ENCODE results near the gene LRRC43. TPM values are rescaled to one million over a fixed set of nuclear protein-coding genes. Genes with fewer than 3 reads are reported as not detected.

Gene LRRC43
- total RNA-seq, 2 donors from 2014 or later, result not detected

GRCh38 chr12:122144885-122145284 lies 38.0 kb upstream of the LRRC43 start:
- H3K9me3 ChIP-seq (ENCODE audit: control insufficient read depth, low read length, poor library complexity, severe bottlenecking), result no peaks in the 10 kb centered on the region
- DNase-seq (no peak), ATAC-seq (no peak)
- Mint-ChIP-seq H3K27me3 (peaks cover 5% of the 10 kb centered on the region), H3K36me3 (ENCODE audit: low read depth) (no peaks in the 10 kb centered on the region), H3K4me3 (no peak overlapping the region), H3K4me1 (peaks cover 3% of the 10 kb centered on the region), H3K27ac (no peak overlapping the region)

GRCh38 chr12:122145505-122146330 lies 37.2 kb upstream of the LRRC43 start:
- H3K4me3 Mint-ChIP-seq, result no peak overlapping the region
- peaks cover 5% of the 10 kb centered on the region for H3K27me3 Mint-ChIP-seq
- H3K4me1 Mint-ChIP-seq, result peaks cover 3% of the 10 kb centered on the region
- H3K27ac Mint-ChIP-seq, result no peak overlapping the region
- no peaks in the 10 kb centered on the region for H3K9me3 ChIP-seq (ENCODE audit: control insufficient read depth, low read length, poor library complexity, severe bottlenecking)
- H3K36me3 Mint-ChIP-seq (ENCODE audit: low read depth), result no peaks in the 10 kb centered on the region
- DNase-seq, result no peak
- ATAC-seq, result no peak

DNA sequence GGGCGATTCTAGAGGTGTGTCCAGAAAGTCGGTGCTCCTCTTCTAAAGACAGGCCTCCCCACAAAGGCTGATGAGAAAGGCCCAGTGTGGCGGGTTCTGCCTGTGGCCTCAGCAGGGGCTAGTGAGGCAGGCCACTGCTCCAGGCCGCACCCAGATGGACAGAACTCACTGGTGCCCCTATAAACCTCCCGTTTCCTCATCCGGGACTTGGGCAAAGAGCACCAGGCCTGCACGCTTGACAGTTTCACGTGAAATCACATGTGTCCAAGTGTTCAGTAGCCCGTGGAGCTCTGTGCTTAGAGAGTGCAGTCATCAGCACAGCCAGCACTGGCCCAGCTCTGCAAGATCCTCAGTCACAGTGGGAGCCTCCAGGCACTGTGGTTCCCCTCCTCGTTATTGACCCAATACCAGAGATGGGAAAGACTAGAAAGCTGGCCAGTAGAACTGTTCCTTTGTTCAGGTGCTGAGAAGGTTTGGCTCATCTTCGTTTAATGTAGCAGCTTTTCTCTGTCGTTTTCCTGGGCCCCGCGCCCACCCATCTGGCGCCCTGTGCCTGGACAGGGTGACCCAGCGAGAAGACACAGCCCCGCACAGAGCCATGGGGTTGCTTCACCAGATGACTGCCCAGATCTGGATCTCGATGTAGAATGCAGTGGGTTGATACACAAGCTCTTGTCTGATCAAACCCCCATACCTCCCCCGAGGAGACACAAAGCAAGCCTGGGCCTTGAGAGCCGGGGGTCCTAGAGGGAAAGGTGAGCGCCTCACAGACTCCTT lies 35.2 kb upstream of the LRRC43 start:
- DNase-seq (no peak), ATAC-seq (no peak)
- H3K4me1 Mint-ChIP-seq, result peaks cover 3% of the 10 kb centered on the region
- H3K4me3 Mint-ChIP-seq, result no peak overlapping the region
- H3K36me3 Mint-ChIP-seq (ENCODE audit: low read depth), result no peaks in the 10 kb centered on the region
- peaks cover 5% of the 10 kb centered on the region for H3K27me3 Mint-ChIP-seq
- peak overlapping the region; percentile 37 for H3K27ac Mint-ChIP-seq
- H3K9me3 ChIP-seq (ENCODE audit: control insufficient read depth, low read length, poor library complexity, severe bottlenecking), result no peaks in the 10 kb centered on the region

GRCh38 chr12:122148657-122149056 lies 34.3 kb upstream of the LRRC43 start:
- no peaks in the 10 kb centered on the region for H3K9me3 ChIP-seq (ENCODE audit: control insufficient read depth, low read length, poor library complexity, severe bottlenecking)
- Mint-ChIP-seq H3K4me1 (peaks cover 3% of the 10 kb centered on the region), H3K36me3 (ENCODE audit: low read depth) (no peaks in the 10 kb centered on the region), H3K27me3 (peaks cover 5% of the 10 kb centered on the region), H3K27ac (peak overlapping the region; percentile 37), H3K4me3 (peak overlapping the region; percentile 55)
- ATAC-seq, result no peak
- DNase-seq, result no peak

DNA sequence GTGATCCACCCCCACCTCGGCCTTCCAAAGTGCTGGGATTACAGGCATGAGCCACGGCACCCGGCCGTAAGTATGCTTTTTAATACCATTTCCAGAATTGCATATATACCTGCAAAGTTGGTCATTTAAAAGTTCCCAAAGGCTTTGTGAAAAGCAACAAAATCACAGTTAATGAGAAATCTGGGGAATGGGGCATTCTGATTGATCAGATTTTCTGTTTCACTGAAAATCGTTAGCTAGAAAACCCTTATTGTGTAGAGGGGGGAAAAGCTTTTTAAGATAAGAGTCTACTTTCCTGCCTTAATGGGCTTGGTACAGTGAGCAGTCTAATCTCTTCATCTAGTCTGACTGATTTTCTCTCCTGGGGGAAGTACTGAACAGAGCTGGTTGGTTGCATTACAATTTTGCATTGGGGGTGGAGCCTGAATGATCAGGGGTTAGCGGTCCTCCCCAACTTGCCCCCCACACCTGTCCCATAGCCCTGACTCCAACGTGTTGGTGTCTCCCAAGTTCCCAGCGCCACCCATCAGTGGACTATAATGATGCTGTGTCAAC lies 32.7 kb upstream of the LRRC43 start:
- Mint-ChIP-seq H3K4me3 (no peak overlapping the region), H3K4me1 (peaks cover 3% of the 10 kb centered on the region), H3K27me3 (peaks cover 5% of the 10 kb centered on the region), H3K36me3 (ENCODE audit: low read depth) (no peaks in the 10 kb centered on the region), H3K27ac (no peak overlapping the region)
- no peaks in the 10 kb centered on the region for H3K9me3 ChIP-seq (ENCODE audit: control insufficient read depth, low read length, poor library complexity, severe bottlenecking)
- DNase-seq (no peak), ATAC-seq (no peak)

DNA sequence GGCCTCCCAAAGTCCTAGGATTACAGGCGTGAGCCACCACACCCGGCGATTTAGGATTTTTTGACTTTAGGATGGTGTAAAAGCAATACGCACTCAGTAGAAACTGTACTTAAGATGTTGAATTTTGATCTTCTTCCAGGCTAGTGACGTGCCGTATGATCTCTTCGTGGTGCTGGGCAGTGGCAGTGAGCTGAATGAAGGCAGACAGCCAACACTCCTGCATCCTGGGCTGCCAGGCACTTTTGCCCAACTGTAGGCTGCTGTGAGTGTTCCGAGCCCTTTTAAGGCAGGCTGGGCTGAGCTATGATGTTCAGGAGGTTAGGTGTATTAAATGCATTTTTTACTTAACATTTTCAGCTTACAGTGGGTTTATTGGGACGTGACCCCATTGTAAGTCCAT lies 30.2 kb upstream of the LRRC43 start:
- DNase-seq (no peak), ATAC-seq (no peak)
- Mint-ChIP-seq H3K27me3 (peaks cover 5% of the 10 kb centered on the region), H3K27ac (no peak overlapping the region), H3K4me1 (peaks cover 3% of the 10 kb centered on the region), H3K4me3 (no peak overlapping the region), H3K36me3 (ENCODE audit: low read depth) (no peaks in the 10 kb centered on the region)
- H3K9me3 ChIP-seq (ENCODE audit: control insufficient read depth, low read length, poor library complexity, severe bottlenecking), result no peaks in the 10 kb centered on the region

DNA sequence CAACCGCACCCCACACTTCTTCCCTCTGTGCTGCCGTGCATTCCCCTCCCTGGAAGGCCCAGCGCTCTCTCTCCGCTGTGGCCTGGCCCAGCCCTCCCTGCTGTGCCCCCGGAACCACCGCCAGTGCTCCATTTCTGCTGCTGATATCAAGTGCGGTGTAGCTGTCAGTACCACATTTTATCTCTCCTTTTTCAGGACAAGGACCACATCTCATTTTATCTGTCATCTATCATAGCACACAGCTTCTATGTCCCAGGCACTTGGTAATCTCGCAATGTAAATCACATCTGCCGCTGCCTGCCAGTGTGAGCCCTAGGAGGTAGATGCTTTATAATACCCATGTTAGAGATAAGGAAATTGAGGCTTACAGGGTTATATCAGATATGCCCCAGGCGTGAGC lies 27.2 kb upstream of the LRRC43 start:
- no peak for ATAC-seq
- Mint-ChIP-seq H3K36me3 (ENCODE audit: low read depth) (no peaks in the 10 kb centered on the region), H3K4me1 (no peaks in the 10 kb centered on the region), H3K27ac (no peak overlapping the region), H3K4me3 (no peak overlapping the region), H3K27me3 (no peaks in the 10 kb centered on the region)
- no peak for DNase-seq
- H3K9me3 ChIP-seq (ENCODE audit: control insufficient read depth, low read length, poor library complexity, severe bottlenecking), result no peaks in the 10 kb centered on the region

DNA sequence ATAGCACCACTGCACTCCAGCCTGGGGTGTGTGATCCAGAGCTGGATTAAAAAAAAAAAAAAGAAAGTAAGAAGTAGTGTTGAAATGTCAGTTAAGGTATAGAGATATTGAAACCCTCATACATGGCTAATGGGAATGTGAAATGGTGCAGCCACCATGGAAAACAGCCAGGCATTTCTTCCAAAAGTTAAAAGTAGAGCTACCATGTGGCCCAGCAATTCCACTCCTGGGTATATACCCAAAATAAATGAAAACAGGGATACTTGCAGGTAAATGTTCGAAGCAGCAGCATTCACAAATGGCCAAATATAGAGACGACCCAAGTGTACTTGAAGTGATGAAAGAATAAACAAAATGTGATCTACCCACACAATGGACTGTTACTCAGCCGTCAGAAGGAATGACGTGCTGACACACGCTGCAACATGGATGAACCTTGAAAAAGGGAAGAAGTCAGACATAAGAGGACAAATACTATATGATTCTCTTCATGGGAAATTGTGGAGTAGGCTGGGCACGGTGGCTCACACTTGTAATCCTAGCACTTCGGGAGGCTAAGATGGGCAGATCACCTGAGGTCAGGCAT lies 24.1 kb upstream of the LRRC43 start:
- peaks cover 8% of the 10 kb centered on the region for H3K27me3 Mint-ChIP-seq
- no peak for ATAC-seq
- DNase-seq, result no peak
- no peaks in the 10 kb centered on the region for H3K9me3 ChIP-seq (ENCODE audit: control insufficient read depth, low read length, poor library complexity, severe bottlenecking)
- no peaks in the 10 kb centered on the region for H3K36me3 Mint-ChIP-seq (ENCODE audit: low read depth)
- H3K27ac Mint-ChIP-seq, result no peak overlapping the region
- H3K4me1 Mint-ChIP-seq, result no peaks in the 10 kb centered on the region
- peak overlapping the region; percentile 49 for H3K4me3 Mint-ChIP-seq

- Mint-ChIP-seq H3K4me3 (no peak overlapping the region), H3K27me3 (peaks cover 14% of the 10 kb centered on the region), H3K4me1 (no peaks in the 10 kb centered on the region), H3K36me3 (ENCODE audit: low read depth) (no peaks in the 10 kb centered on the region), H3K27ac (no peak overlapping the region)
- no peaks in the 10 kb centered on the region for H3K9me3 ChIP-seq (ENCODE audit: control insufficient read depth, low read length, poor library complexity, severe bottlenecking)
- no peak for DNase-seq
- no peak for ATAC-seq
Observed at GRCh38 chr12:122159882-122160281, 23.0 kb upstream of the LRRC43 start.

DNA sequence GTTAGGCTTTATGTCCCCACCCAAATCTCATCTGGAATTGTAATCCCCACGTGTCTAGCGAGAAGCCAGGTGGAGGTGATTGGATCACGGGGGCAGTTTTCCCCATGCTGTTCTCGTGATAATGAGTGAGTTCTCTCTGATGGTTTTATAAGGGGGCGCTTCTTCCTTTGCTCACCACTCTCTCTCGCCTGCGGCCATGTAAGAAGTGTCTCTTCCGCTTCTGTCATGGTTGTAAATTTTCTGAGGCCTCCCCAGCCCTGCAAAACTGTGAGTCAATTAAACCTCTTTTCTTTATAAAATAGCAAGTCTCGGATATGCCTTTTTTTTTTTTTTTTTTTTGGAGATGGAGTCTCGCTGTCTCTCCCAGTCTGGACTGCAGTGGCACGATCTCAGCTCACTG lies 22.2 kb upstream of the LRRC43 start:
- ATAC-seq (no peak), DNase-seq (no peak)

GRCh38 chr12:122161682-122162081 lies 21.2 kb upstream of the LRRC43 start:
- Mint-ChIP-seq H3K27ac (no peak overlapping the region), H3K36me3 (ENCODE audit: low read depth) (no peaks in the 10 kb centered on the region)
- ATAC-seq, result no peak

More for the DNA sequence above, 22.2 kb upstream of the LRRC43 start:
- Mint-ChIP-seq H3K36me3 (ENCODE audit: low read depth) (no peaks in the 10 kb centered on the region), H3K27me3 (peaks cover 17% of the 10 kb centered on the region), H3K4me1 (no peaks in the 10 kb centered on the region), H3K4me3 (no peak overlapping the region), H3K27ac (no peak overlapping the region)
- H3K9me3 ChIP-seq (ENCODE audit: control insufficient read depth, low read length, poor library complexity, severe bottlenecking), result no peaks in the 10 kb centered on the region

GRCh38 chr12:122162976-122163375 lies 19.9 kb upstream of the LRRC43 start:
- no peak overlapping the region for H3K27ac Mint-ChIP-seq
- ATAC-seq (no peak), DNase-seq (no peak)
- H3K9me3 ChIP-seq (ENCODE audit: control insufficient read depth, low read length, poor library complexity, severe bottlenecking), result no peaks in the 10 kb centered on the region
- peaks cover 27% of the 10 kb centered on the region for H3K27me3 Mint-ChIP-seq
- H3K36me3 Mint-ChIP-seq (ENCODE audit: low read depth), result no peaks in the 10 kb centered on the region
- no peak overlapping the region for H3K4me3 Mint-ChIP-seq
- no peaks in the 10 kb centered on the region for H3K4me1 Mint-ChIP-seq

More at GRCh38 chr12:122161682-122162081, 21.2 kb upstream of the LRRC43 start:
- Mint-ChIP-seq H3K4me1 (no peaks in the 10 kb centered on the region), H3K27me3 (peaks cover 19% of the 10 kb centered on the region), H3K4me3 (no peak overlapping the region)
- H3K9me3 ChIP-seq (ENCODE audit: control insufficient read depth, low read length, poor library complexity, severe bottlenecking), result no peaks in the 10 kb centered on the region
- no peak for DNase-seq

All from T-helper 17 cell (primary cell).